Astrocyte (in vitro differentiated cells and primary cell): ENCODE measurements around the gene ZFPM1. TPM values are rescaled to one million over a fixed set of nuclear protein-coding genes. Genes with fewer than 3 reads are reported as not detected.

Source experiments
- DNase-seq: peaks from one replicate; pipeline ENCODE4 v3.0.0-alpha.2; 2010; ENCODE audit warnings: low read depth
- FAIRE-seq: peaks from 2 replicates; lab custom pipeline; 2011; peaks lifted over from hg19 to GRCh38; lab: Jason Lieb, UNC
- H2AFZ ChIP-seq: 2 replicates; pipeline ENCODE4 v1.6.0; 2012; ENCODE audit warnings: low read depth, low read length, inconsistent platforms
- H3K27ac ChIP-seq: 2 replicates; pipeline ENCODE4 v1.5.1; 2011; ENCODE audit warnings: low read depth, low read length, inconsistent platforms
- H3K27me3 ChIP-seq: 2 replicates; pipeline ENCODE4 v1.6.0; 2011; ENCODE audit warnings: low read length, inconsistent platforms; ENCODE audit not compliant: insufficient read depth
- H3K36me3 ChIP-seq: 2 replicates; pipeline ENCODE4 v1.5.1; 2011; ENCODE audit warnings: low read length, inconsistent platforms; ENCODE audit not compliant: insufficient read depth
- H3K4me1 ChIP-seq: 2 replicates; pipeline ENCODE4 v1.5.1; 2011; ENCODE audit warnings: low read length, inconsistent platforms; ENCODE audit not compliant: insufficient read depth
- H3K4me2 ChIP-seq: 2 replicates; pipeline ENCODE4 v1.6.0; 2012; ENCODE audit warnings: low read length, inconsistent platforms
- H3K4me3 ChIP-seq: 2 replicates; pipeline ENCODE4 v1.5.1; 2011; ENCODE audit warnings: low read depth, mild to moderate bottlenecking, low read length, inconsistent platforms; ENCODE audit not compliant: insufficient read depth
- H3K79me2 ChIP-seq: 2 replicates; pipeline ENCODE4 v1.6.0; 2012; ENCODE audit warnings: mild to moderate bottlenecking, low read length, inconsistent platforms; ENCODE audit not compliant: insufficient read depth
- H3K9ac ChIP-seq: 2 replicates; pipeline ENCODE4 v1.6.0; 2012; ENCODE audit warnings: mild to moderate bottlenecking, low read length, inconsistent platforms
- H3K9me3 ChIP-seq: 2 replicates; pipeline ENCODE4 v1.5.1; 2012; ENCODE audit warnings: low read depth, mild to moderate bottlenecking, low read length, inconsistent platforms; ENCODE audit not compliant: insufficient read depth
- H4K20me1 ChIP-seq: 2 replicates; pipeline ENCODE4 v1.6.0; 2012; ENCODE audit warnings: low read length, inconsistent platforms; ENCODE audit not compliant: insufficient read depth
- H3K27ac Mint-ChIP-seq: one replicate; pipeline ENCODE4 v1.8.0; 2021; ENCODE audit warnings: mild to moderate bottlenecking, mixed read lengths; ENCODE audit not compliant: unreplicated experiment
- H3K27me3 Mint-ChIP-seq: one replicate; pipeline ENCODE4 v1.8.0; 2021; ENCODE audit warnings: low read depth, mixed read lengths; ENCODE audit not compliant: unreplicated experiment
- H3K36me3 Mint-ChIP-seq: one replicate; pipeline ENCODE4 v1.8.0; 2021; ENCODE audit warnings: low read depth, mixed read lengths; ENCODE audit not compliant: unreplicated experiment
- H3K4me1 Mint-ChIP-seq: one replicate; pipeline ENCODE4 v1.8.0; 2021; ENCODE audit warnings: low read depth, mixed read lengths; ENCODE audit not compliant: unreplicated experiment
- H3K4me3 Mint-ChIP-seq: one replicate; pipeline ENCODE4 v1.8.0; 2021; ENCODE audit warnings: mild to moderate bottlenecking, moderate library complexity, mixed read lengths; ENCODE audit not compliant: unreplicated experiment
- H3K9me3 Mint-ChIP-seq: one replicate; pipeline ENCODE4 v1.8.0; 2021; ENCODE audit warnings: mild to moderate bottlenecking, mixed read lengths; ENCODE audit not compliant: unreplicated experiment
- EZH2 ChIP-seq: IDR thresholded peaks from 2 replicates; pipeline ENCODE4 v1.6.1; 2012; ENCODE audit warnings: mild to moderate bottlenecking, low read length, inconsistent platforms; ENCODE audit not compliant: insufficient read depth
- total RNA-seq: library from RNA; stranded (reverse); gene quantifications from 2 replicates; pipeline ENCODE4 v1.2.1, GENCODE V29; 2021
- TF ChIP-seq, protein P1 (sequence below): IDR thresholded peaks from 2 replicates; pipeline ENCODE4 v1.5.1; 2011; ENCODE audit warnings: low read depth, mild to moderate bottlenecking, inconsistent platforms, low read length, moderate library complexity; ENCODE audit not compliant: insufficient read depth

The ZFPM1 gene
- total RNA-seq, 1 donor from 2014 or later = 8.6 TPM

DNA sequence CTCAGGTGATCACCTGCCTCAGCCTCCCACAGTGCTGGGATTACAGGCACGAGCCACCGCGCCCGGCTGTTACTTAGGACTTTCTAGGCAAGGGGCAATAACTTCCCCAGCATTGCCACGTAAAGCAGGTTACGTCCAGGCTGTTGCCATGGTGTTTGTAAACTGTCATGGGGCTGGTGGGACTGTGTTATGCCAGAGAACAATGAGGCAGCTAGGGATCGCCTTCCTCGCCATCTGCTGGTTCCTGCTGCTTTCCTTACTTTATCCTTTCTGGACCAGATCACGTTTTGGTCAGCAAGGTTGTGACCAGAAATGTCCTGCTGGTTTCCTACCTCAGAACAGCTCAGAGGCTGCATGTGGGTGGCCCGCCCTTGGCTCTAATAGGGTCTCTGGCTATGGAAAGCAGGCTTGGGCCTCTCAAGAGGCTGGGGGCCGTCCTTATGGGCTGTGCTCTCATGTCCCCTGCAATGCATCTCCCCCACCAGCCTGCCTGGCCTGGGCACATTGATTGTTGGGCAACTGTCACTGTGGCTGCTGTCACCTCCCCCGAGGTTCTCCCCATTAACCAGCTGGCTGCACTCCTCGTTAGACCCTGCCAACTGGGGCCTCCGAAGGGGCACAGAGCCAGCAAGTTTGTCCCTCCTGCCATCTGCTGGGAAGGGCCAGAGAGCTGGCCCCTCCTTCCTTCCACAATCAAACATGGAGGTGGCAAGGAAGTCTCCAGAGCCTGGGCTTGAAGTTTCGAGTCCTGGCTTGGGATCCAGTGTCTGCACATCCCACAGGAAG is 88.9 kb downstream of the ZFPM1 start:
- Histone ChIP-seq H2AFZ (no peak overlapping the region), H3K4me3 (no peak overlapping the region), H3K4me1 (no peaks in the 10 kb centered on the region), H3K79me2 (no peaks in the 10 kb centered on the region), H4K20me1 (no peaks in the 10 kb centered on the region), H3K27me3 (peaks cover 32% of the 10 kb centered on the region), H3K9ac (no peak overlapping the region), H3K4me2 (no peak overlapping the region), H3K9me3 (peaks cover 10% of the 10 kb centered on the region), H3K27ac (no peak overlapping the region), H3K36me3 (no peaks in the 10 kb centered on the region)
- Mint-ChIP-seq H3K36me3 (peaks cover 3% of the 10 kb centered on the region), H3K9me3 (peaks cover 22% of the 10 kb centered on the region), H3K4me3 (peak overlapping the region; percentile 54), H3K27me3 (peaks cover 31% of the 10 kb centered on the region), H3K27ac (no peak overlapping the region), H3K4me1 (no peaks in the 10 kb centered on the region)
- TF ChIP-seq, protein P1, sequence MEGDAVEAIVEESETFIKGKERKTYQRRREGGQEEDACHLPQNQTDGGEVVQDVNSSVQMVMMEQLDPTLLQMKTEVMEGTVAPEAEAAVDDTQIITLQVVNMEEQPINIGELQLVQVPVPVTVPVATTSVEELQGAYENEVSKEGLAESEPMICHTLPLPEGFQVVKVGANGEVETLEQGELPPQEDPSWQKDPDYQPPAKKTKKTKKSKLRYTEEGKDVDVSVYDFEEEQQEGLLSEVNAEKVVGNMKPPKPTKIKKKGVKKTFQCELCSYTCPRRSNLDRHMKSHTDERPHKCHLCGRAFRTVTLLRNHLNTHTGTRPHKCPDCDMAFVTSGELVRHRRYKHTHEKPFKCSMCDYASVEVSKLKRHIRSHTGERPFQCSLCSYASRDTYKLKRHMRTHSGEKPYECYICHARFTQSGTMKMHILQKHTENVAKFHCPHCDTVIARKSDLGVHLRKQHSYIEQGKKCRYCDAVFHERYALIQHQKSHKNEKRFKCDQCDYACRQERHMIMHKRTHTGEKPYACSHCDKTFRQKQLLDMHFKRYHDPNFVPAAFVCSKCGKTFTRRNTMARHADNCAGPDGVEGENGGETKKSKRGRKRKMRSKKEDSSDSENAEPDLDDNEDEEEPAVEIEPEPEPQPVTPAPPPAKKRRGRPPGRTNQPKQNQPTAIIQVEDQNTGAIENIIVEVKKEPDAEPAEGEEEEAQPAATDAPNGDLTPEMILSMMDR = no peak
- no peak for TF ChIP-seq EZH2
- no peak for DNase-seq
- no peak for FAIRE-seq

DNA sequence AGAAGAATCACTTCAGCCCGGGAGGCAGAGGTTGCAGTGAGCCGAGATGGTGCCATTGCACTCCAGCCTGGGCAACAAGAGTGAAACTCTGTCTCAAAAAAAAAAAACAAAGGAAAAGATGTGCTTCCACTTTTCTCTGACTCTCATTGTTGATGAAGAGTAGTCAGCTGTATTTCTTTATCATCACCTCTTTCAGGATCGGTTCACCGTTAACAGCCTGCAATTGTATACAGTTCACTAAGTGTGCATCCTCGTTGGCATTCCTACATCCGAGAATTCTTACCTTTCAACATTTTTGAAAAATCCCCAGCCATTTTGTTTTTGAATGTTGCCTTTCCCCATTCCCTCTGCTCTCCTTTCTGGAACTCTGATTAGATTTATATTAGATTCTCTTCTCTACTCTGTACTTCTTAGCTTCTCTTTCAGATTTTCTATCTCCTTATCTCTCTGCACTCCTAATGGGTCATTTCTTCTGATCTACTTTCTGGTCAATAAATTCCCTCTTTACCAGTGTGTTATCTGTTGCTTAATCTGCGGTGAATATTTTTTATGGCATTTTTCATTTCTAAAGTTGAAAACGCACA is 90.2 kb downstream of the ZFPM1 start:
- H2AFZ ChIP-seq = no peak overlapping the region
- H3K9me3 Mint-ChIP-seq = peaks cover 22% of the 10 kb centered on the region
- FAIRE-seq (no peak), DNase-seq (no peak)
- no peak overlapping the region for H3K27ac Mint-ChIP-seq
- no peaks in the 10 kb centered on the region for H3K4me1 ChIP-seq
- no peaks in the 10 kb centered on the region for H4K20me1 ChIP-seq
- no peak overlapping the region for H3K27ac ChIP-seq
- H3K27me3 ChIP-seq = peaks cover 31% of the 10 kb centered on the region
- no peak overlapping the region for H3K4me3 Mint-ChIP-seq
- no peak overlapping the region for H3K4me3 ChIP-seq
- no peak overlapping the region for H3K4me2 ChIP-seq
- TF ChIP-seq EZH2 = no peak
- TF ChIP-seq, protein P1 = no peak
- peaks cover 26% of the 10 kb centered on the region for H3K27me3 Mint-ChIP-seq
- no peaks in the 10 kb centered on the region for H3K36me3 ChIP-seq
- no peak overlapping the region for H3K9ac ChIP-seq
- H3K9me3 ChIP-seq = peaks cover 10% of the 10 kb centered on the region
- no peaks in the 10 kb centered on the region for H3K79me2 ChIP-seq
- no peaks in the 10 kb centered on the region for H3K4me1 Mint-ChIP-seq
- peaks cover 3% of the 10 kb centered on the region for H3K36me3 Mint-ChIP-seq

DNA sequence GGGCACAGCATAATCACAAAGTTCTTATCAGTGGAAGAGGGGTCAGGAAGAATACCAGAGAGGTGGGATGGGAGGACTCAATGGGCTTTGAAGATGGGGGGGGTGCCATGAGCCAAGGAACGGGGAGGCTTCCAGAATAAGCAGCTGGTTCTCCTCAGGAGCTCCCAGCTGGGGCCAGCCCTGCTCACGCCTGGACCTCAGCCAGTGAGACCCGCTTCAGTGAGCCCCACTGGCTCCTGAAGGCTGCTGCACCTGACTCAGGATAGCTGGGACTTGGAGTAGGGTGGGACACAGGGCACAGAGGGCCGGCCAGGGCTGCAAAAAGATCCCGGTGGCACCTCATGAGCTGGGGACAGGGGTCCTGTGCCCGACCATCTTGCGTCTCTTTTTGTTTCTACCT is 92.7 kb downstream of the ZFPM1 start:
- no peak for FAIRE-seq
- Histone ChIP-seq H3K27me3 (peaks cover 17% of the 10 kb centered on the region), H3K27ac (no peak overlapping the region), H3K4me2 (no peak overlapping the region), H3K79me2 (no peaks in the 10 kb centered on the region), H3K4me1 (no peaks in the 10 kb centered on the region), H2AFZ (no peak overlapping the region), H3K4me3 (no peak overlapping the region), H4K20me1 (no peaks in the 10 kb centered on the region), H3K9ac (no peak overlapping the region), H3K9me3 (peaks cover 10% of the 10 kb centered on the region), H3K36me3 (no peaks in the 10 kb centered on the region)
- no peaks in the 10 kb centered on the region for H3K4me1 Mint-ChIP-seq
- H3K4me3 Mint-ChIP-seq = no peak overlapping the region
- peaks cover 25% of the 10 kb centered on the region for H3K27me3 Mint-ChIP-seq
- TF ChIP-seq, protein P1 = no peak
- TF ChIP-seq EZH2 = no peak
- no peak for DNase-seq
- peaks cover 3% of the 10 kb centered on the region for H3K36me3 Mint-ChIP-seq
- H3K27ac Mint-ChIP-seq = no peak overlapping the region
- H3K9me3 Mint-ChIP-seq = peaks cover 22% of the 10 kb centered on the region
